Measurements from ENCODE around the gene NGRN.

NGRN gene

DNA sequence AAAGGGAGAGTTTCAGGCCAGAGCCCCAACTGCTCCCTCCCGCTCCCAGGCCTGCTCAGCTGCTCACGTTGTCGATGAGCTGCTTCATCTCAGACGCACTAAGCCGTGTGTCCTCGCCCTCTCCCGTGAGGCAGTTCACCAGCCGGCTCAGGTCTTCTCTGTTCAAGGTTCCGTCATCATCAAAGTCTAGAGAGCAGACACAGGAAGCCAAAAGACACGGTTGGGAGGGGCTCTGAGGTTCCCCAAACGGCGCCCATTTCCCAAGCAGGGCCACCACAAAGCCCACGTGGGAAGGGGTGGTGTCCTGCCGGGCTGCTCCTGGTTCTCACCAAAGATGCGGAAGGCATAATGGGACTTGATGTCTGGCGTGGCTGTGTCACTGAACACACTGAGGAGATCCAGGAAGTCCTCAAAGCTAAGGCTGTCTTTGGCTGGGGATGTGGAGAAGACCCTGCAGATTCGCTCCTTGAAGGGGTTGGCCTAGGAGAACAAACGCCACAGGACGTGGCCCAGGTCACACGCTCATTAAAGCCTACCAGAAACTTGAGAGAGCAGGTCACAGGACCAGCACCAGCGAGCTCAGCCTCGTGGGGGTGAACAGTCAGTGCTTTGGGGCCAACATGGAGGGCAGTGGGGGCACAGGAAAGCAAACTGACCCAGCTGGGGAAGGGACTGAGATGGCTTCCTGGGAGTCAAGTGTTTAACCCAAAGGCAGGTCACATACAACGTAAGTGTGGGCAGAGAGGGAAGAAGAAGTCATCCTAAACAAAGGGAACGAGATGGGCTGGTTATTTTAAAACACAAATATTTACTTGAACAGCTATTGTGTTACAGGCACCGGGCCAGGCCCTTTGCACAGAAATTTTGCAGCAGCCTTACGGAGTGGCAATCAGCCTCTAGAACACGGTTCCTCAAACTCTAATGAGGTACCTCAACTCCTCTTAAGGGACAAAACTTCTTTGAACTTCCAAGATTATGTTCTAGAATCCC is 34.1 kb upstream of the NGRN start:
- DNase-seq (ENCODE audit: low spot score) (no peak), ATAC-seq (ENCODE audit: low read depth) (no peak)
- Histone ChIP-seq H3K4me1 (ENCODE audit: insufficient read depth, poor library complexity, severe bottlenecking) (no peaks in the 10 kb centered on the region), H3K27me3 (ENCODE audit: insufficient read depth, poor library complexity, severe bottlenecking) (no peaks in the 10 kb centered on the region), H3K9me3 (ENCODE audit: severe bottlenecking) (no peaks in the 10 kb centered on the region), H3K27ac (ENCODE audit: poor library complexity, severe bottlenecking) (peak overlapping the region; percentile 73), H3K36me3 (ENCODE audit: low read depth) (peaks cover 60% of the 10 kb centered on the region), H3K4me3 (ENCODE audit: severe bottlenecking) (no peak overlapping the region)
- TF ChIP-seq CTCF (IDR thresholded peaks at IDR 0.05; ENCODE audit: poor library complexity, severe bottlenecking): no peak

GRCh38 chr15:90232196-90232595 is 33.3 kb upstream of the NGRN start:
- H3K4me1 ChIP-seq (ENCODE audit: insufficient read depth, poor library complexity, severe bottlenecking): no peaks in the 10 kb centered on the region
- DNase-seq (ENCODE audit: low spot score): no peak
- H3K36me3 ChIP-seq (ENCODE audit: low read depth): peaks cover 54% of the 10 kb centered on the region
- H3K4me3 ChIP-seq (ENCODE audit: severe bottlenecking): no peak overlapping the region
- H3K9me3 ChIP-seq (ENCODE audit: severe bottlenecking): no peaks in the 10 kb centered on the region
- no peak for TF ChIP-seq CTCF (IDR thresholded peaks at IDR 0.05; ENCODE audit: poor library complexity, severe bottlenecking)
- peak overlapping the region; percentile 73 for H3K27ac ChIP-seq (ENCODE audit: poor library complexity, severe bottlenecking)
- no peaks in the 10 kb centered on the region for H3K27me3 ChIP-seq (ENCODE audit: insufficient read depth, poor library complexity, severe bottlenecking)
- ATAC-seq (ENCODE audit: low read depth): no peak

DNA sequence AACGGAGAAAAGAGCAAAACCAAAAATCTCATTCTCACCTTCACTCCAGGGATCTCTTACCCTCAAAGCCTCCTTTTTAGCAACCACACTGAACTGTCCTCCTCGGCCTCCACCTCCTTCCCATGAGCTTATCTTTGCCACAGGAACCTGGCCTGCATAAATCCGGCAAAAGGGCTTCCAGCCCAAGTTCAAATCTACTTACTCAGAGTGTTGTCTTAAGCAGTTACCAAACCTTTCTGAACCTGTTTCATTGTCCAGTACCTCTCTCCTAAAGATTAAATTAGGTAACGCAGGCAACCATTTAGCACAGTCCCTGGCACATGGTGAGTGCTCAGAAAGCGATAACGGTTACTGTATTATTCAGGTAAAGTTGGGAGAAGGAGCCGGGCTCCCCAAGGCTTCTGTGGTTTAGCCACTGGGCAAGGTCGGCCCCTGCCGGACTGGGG is 32.5 kb upstream of the NGRN start:
- Histone ChIP-seq H3K27me3 (ENCODE audit: insufficient read depth, poor library complexity, severe bottlenecking) (no peaks in the 10 kb centered on the region), H3K9me3 (ENCODE audit: severe bottlenecking) (no peaks in the 10 kb centered on the region), H3K36me3 (ENCODE audit: low read depth) (peaks cover 53% of the 10 kb centered on the region), H3K4me1 (ENCODE audit: insufficient read depth, poor library complexity, severe bottlenecking) (no peaks in the 10 kb centered on the region), H3K27ac (ENCODE audit: poor library complexity, severe bottlenecking) (peak overlapping the region; percentile 73), H3K4me3 (ENCODE audit: severe bottlenecking) (peak overlapping the region; percentile 47)
- DNase-seq (ENCODE audit: low spot score) (no peak), ATAC-seq (ENCODE audit: low read depth) (no peak; the same call in 2 of the 3 replicates)
- peak; percentile 94 for TF ChIP-seq CTCF (IDR thresholded peaks at IDR 0.05; ENCODE audit: poor library complexity, severe bottlenecking)

- no peaks in the 10 kb centered on the region for H3K4me1 ChIP-seq (ENCODE audit: insufficient read depth, poor library complexity, severe bottlenecking)
- peak; percentile 78 for ATAC-seq (ENCODE audit: low read depth)
- no peaks in the 10 kb centered on the region for H3K9me3 ChIP-seq (ENCODE audit: severe bottlenecking)
- DNase-seq (ENCODE audit: low spot score): peak; percentile 99
- H3K27ac ChIP-seq (ENCODE audit: poor library complexity, severe bottlenecking): peak within 1 kb of the TSS; percentile 73
- peaks cover 53% of the 10 kb centered on the region for H3K36me3 ChIP-seq (ENCODE audit: low read depth)
- no peaks in the 10 kb centered on the region for H3K27me3 ChIP-seq (ENCODE audit: insufficient read depth, poor library complexity, severe bottlenecking)
- TF ChIP-seq CTCF (IDR thresholded peaks at IDR 0.05; ENCODE audit: poor library complexity, severe bottlenecking): peak; percentile 75
- H3K4me3 ChIP-seq (ENCODE audit: severe bottlenecking): peak within 1 kb of the TSS; percentile 47
Observed at GRCh38 chr15:90233387-90234095, 31.9 kb upstream of the NGRN start, which contains the start of gene CIB1. Gene CIB1 (minus strand): TSS chr15:90233941. CDS start chr15:90233885, 56 bp downstream.

Data from RWPE2 (cell line).